ENCODE results near the gene ACACA.

DNA sequence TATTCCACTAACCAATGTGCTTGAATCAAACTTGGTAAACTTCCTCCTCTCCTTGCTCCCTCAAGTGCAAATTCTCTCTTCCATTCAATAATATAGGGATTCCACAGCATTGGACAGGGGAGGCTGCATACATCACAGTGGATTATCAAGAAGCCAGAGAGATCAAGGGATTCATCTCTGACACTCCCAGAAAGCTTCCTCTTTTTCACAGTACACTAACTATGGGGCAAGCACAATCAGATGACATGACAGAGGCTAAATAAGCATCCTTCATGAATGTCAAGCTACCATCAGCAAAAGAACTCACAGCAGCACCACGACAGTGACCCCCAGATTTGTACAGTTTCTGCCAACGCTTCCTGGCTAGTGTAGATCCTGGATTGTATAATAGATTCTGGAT, 209.3 kb downstream of the ACACA start:
- no peak for TF ChIP-seq EP300 (IDR thresholded peaks at IDR 0.05)
- TF ChIP-seq CTCF (IDR thresholded peaks at IDR 0.05): no peak

Measured in ovary (tissue), 3 donors.